Measurements from ENCODE around the gene MME. TPM values are rescaled to one million over a fixed set of nuclear protein-coding genes. Genes with fewer than 3 reads are reported as not detected.
"Not testable (repeated sequence)": the region's sequence is repeated elsewhere in the genome, so short reads cannot be mapped to it uniquely, and the experiment has no call there.

Gene MME
- total RNA-seq, 1 donor from 2014 or later = 2.8 TPM

DNA sequence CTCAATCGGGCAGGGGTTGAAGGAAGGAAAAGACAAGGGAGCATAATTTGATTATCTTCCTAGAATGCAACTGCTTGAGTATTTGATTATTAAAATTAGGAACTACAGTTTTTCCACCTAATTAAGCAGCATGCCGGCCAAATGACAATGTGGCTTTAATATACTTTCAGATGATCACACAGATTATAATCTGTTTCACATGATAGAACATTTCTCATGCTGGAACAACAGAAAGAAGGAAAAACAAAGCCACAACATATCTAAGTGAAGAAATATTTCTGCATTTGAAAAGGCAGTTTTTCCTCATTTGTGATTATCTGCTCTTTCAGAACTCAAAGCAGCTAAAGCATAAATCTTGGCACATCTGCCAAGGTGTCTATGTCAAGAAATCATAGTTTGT lies 130.6 kb downstream of the MME start:
- intact Hi-C loops (cut with micrococcal nuclease) = no loop called here
- Histone ChIP-seq H3K4me1 (no peaks in the 10 kb centered on the region), H3K4me3 (no peak overlapping the region), H3K9me3 (replicated peaks) (no peaks in the 10 kb centered on the region), H3K36me3 (no peaks in the 10 kb centered on the region), H3K27ac (replicated peaks) (no peak overlapping the region), H3K27me3 (ENCODE audit: low read depth) (no peaks in the 10 kb centered on the region)
- TF ChIP-seq, protein P1, sequence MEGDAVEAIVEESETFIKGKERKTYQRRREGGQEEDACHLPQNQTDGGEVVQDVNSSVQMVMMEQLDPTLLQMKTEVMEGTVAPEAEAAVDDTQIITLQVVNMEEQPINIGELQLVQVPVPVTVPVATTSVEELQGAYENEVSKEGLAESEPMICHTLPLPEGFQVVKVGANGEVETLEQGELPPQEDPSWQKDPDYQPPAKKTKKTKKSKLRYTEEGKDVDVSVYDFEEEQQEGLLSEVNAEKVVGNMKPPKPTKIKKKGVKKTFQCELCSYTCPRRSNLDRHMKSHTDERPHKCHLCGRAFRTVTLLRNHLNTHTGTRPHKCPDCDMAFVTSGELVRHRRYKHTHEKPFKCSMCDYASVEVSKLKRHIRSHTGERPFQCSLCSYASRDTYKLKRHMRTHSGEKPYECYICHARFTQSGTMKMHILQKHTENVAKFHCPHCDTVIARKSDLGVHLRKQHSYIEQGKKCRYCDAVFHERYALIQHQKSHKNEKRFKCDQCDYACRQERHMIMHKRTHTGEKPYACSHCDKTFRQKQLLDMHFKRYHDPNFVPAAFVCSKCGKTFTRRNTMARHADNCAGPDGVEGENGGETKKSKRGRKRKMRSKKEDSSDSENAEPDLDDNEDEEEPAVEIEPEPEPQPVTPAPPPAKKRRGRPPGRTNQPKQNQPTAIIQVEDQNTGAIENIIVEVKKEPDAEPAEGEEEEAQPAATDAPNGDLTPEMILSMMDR (IDR thresholded peaks at IDR 0.05; ENCODE audit: borderline replicate concordance) = no peak
- DNase-seq = no peak

DNA sequence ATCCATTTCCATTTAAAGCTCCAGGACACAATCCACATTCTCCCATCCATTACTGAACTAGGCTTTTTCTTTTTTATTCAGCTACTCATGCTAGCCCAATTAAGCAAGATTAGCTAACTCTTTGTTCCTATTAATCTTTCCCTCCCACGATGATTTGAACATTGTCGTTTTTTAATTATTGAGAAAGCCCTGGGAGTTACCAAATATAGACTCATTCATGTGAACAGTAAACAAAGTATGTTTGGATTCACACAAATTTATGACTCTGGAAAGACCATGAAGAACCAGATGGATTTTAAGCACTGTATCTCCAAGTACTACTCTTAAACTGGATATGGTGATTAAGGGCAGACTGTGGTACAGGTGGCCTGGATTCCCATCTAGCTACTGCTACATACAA lies 131.1 kb downstream of the MME start:
- no peaks in the 10 kb centered on the region for H3K36me3 ChIP-seq
- intact Hi-C loops (cut with micrococcal nuclease) = no loop called here
- H3K9me3 ChIP-seq (replicated peaks) = no peaks in the 10 kb centered on the region
- no peaks in the 10 kb centered on the region for H3K27me3 ChIP-seq (ENCODE audit: low read depth)
- no peak for DNase-seq
- no peak overlapping the region for H3K4me3 ChIP-seq
- H3K27ac ChIP-seq (replicated peaks) = no peak overlapping the region
- no peaks in the 10 kb centered on the region for H3K4me1 ChIP-seq
- TF ChIP-seq, protein P1 (IDR thresholded peaks at IDR 0.05; ENCODE audit: borderline replicate concordance) = no peak

GRCh38 chr3:155211940-155212339 lies 131.8 kb downstream of the MME start:
- Histone ChIP-seq H3K27me3 (ENCODE audit: low read depth) (no peaks in the 10 kb centered on the region), H3K27ac (replicated peaks) (no peak overlapping the region), H3K4me1 (no peaks in the 10 kb centered on the region), H3K36me3 (no peaks in the 10 kb centered on the region), H3K4me3 (no peak overlapping the region), H3K9me3 (replicated peaks) (no peaks in the 10 kb centered on the region)
- TF ChIP-seq, protein P1 (IDR thresholded peaks at IDR 0.05; ENCODE audit: borderline replicate concordance) = no peak
- intact Hi-C loops (cut with micrococcal nuclease) = no loop called here
- DNase-seq = no peak

DNA sequence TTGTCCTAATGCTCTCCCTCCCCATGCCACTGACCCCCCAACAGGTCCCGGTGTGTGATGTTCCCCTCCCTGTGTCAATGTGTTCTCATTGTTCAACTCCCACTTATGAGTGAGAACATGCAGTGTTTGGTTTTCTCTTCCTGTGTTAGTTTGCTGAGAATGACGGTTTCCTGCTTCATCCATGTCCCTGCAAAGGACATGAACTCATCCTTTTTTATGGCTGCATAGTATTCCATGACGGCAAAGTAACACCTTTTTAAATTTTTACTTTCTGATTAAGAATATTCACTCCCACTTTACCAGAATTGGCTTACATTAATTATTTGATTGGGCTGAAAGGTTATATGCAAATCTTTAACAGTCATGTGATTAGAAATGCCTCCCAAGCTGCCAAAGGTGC lies 135.9 kb downstream of the MME start:
- DNase-seq; H3K27me3 ChIP-seq (ENCODE audit: low read depth); H3K36me3 ChIP-seq; H3K4me3 ChIP-seq; intact Hi-C loops (cut with micrococcal nuclease); H3K4me1 ChIP-seq; H3K27ac ChIP-seq (replicated peaks): not testable (repeated sequence)
- peaks cover 15% of the 10 kb centered on the region for H3K9me3 ChIP-seq (replicated peaks)

DNA sequence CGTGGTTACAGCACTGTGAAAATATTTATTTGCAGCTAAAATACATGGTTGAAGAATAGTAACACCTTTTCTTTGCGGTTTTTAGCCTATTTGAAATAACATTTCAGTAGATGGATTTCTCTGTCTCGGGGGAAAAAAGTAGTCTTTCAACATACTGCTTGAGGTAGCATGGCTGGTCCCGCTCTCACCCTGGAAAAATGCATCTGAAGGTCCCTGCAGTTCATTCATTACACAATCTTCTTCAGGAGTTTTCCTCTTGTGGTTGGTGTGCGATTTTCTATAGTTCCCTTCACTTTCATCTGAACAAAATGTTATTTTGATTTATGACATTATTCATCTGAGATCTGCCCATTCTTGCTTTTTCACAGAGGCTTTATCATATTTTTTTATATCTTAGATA lies 137.5 kb downstream of the MME start:
- TF ChIP-seq, protein P1 (IDR thresholded peaks at IDR 0.05; ENCODE audit: borderline replicate concordance) = no peak
- no peak overlapping the region for H3K4me3 ChIP-seq
- no peaks in the 10 kb centered on the region for H3K36me3 ChIP-seq
- H3K27ac ChIP-seq (replicated peaks) = no peak overlapping the region
- intact Hi-C loops (cut with micrococcal nuclease) = no loop called here
- peaks cover 19% of the 10 kb centered on the region for H3K9me3 ChIP-seq (replicated peaks)
- no peaks in the 10 kb centered on the region for H3K27me3 ChIP-seq (ENCODE audit: low read depth)
- no peaks in the 10 kb centered on the region for H3K4me1 ChIP-seq
- DNase-seq = no peak

DNA sequence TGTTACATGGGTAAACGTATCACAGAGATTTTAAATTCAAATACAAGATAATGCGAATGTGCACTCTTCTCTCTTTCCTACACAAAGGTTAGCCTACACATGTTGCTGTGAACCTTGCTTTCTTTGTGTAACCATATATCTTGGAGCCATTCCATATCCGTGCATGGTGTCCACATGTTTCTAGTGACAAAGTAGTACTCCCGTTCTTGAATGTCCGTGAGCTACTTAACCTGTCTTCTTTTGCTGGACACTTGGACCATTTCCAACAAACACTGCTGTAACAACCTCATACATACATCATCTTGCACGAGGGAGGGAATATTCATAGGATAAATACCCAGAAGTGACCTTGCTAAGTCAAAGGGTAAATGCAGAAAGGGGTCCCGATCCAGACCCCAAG lies 138.3 kb downstream of the MME start:
- intact Hi-C loops (cut with micrococcal nuclease) = no loop called here
- TF ChIP-seq, protein P1 (IDR thresholded peaks at IDR 0.05; ENCODE audit: borderline replicate concordance) = no peak
- Histone ChIP-seq H3K36me3 (no peaks in the 10 kb centered on the region), H3K9me3 (replicated peaks) (peaks cover 19% of the 10 kb centered on the region), H3K4me1 (no peaks in the 10 kb centered on the region), H3K27me3 (ENCODE audit: low read depth) (no peaks in the 10 kb centered on the region), H3K27ac (replicated peaks) (no peak overlapping the region), H3K4me3 (no peak overlapping the region)
- no peak for DNase-seq

All from left ventricle myocardium inferior (tissue), 1 donor.